ENCODE results near the gene PTPRE. TPM values are rescaled to one million over a fixed set of nuclear protein-coding genes. Genes with fewer than 3 reads are reported as not detected.

PTPRE gene
- total RNA-seq, 1 experiment from 2014 or later, result 0.70 TPM

- Mint-ChIP-seq H3K27ac (no peak overlapping the region), H3K27me3 (ENCODE audit: low read depth) (no peaks in the 10 kb centered on the region), H3K36me3 (ENCODE audit: insufficient read depth in 1 of 3, low read depth in 3 of 3) (no peaks in the 10 kb centered on the region), H3K4me1 (peaks cover 3 to 7% of the 10 kb centered on the region in 2 experiments; a peak in 3 of 4 replicates), H3K4me3 (no peak overlapping the region), H3K9me3 (no peaks in the 10 kb centered on the region)
- no peak overlapping the region for H3T11ph ChIP-seq (ENCODE audit: low read length)
- H4K91ac ChIP-seq (ENCODE audit: insufficient read length, low read depth, low read length), result no peak overlapping the region
- no peak overlapping the region for H2AFZ ChIP-seq (ENCODE audit: low read length)
- H3K9ac ChIP-seq (ENCODE audit: extremely low read depth, insufficient read length, low read length), result no peak overlapping the region
- DNase-seq, result no peak
- no CpG with 5 or more reads among the region's 10 CpGs for WGBS (ENCODE audit: extremely low coverage, insufficient read length, low lambda C conversion rate)
- H3K23me2 ChIP-seq (ENCODE audit: insufficient read length, low read depth, low read length, poor library complexity, severe bottlenecking), result no peaks in the 10 kb centered on the region
- no peaks in the 10 kb centered on the region for H3K4me1 ChIP-seq (ENCODE audit: insufficient read depth, low read length)
- no peak overlapping the region for H2BK120ac ChIP-seq (ENCODE audit: low read depth, low read length, poor library complexity, severe bottlenecking)
- no peak overlapping the region for H2BK12ac ChIP-seq (ENCODE audit: insufficient read length, low read depth, low read length)
- TF ChIP-seq CTCF (conservative IDR thresholded peaks at IDR 0.05), result no peak
- H3K14ac ChIP-seq (ENCODE audit: insufficient read depth, low read length), result no peak overlapping the region
- H3K56ac ChIP-seq (ENCODE audit: insufficient read length, low read depth, low read length), result no peak overlapping the region
- H3K27me3 ChIP-seq (ENCODE audit: insufficient read depth, low read length), result no peaks in the 10 kb centered on the region
- no peak overlapping the region for H3K4ac ChIP-seq (ENCODE audit: low read depth, low read length)
- H3K23ac ChIP-seq (ENCODE audit: insufficient read length, low read depth, low read length), result no peak overlapping the region
- no peak overlapping the region for H2BK5ac ChIP-seq (ENCODE audit: insufficient read length, low read length)
- no peak overlapping the region for H4K5ac ChIP-seq (ENCODE audit: insufficient read length, low read depth, low read length)
- H2BK15ac ChIP-seq (ENCODE audit: low read depth, low read length), result no peak overlapping the region
- H3K79me2 ChIP-seq (ENCODE audit: insufficient read depth, low read length), result no peaks in the 10 kb centered on the region
- no peak overlapping the region for H2BK20ac ChIP-seq (ENCODE audit: low read depth, low read length, poor library complexity, severe bottlenecking)
- H3K27ac ChIP-seq (ENCODE audit: insufficient read length, low read depth, low read length), result no peak overlapping the region
- no peaks in the 10 kb centered on the region for H3K9me3 ChIP-seq (ENCODE audit: control insufficient read depth, low read depth, low read length)
- H3K18ac ChIP-seq (ENCODE audit: insufficient read length, low read depth, low read length), result no peak overlapping the region
- no peaks in the 10 kb centered on the region for H4K20me1 ChIP-seq (ENCODE audit: control insufficient read depth, insufficient read depth, insufficient read length)
- no peak overlapping the region for H4K8ac ChIP-seq (replicated peaks; ENCODE audit: insufficient read length, low read depth, low read length)
- no peak overlapping the region for H3K4me2 ChIP-seq (ENCODE audit: insufficient read depth, insufficient read length, low read length)
- H2AK5ac ChIP-seq (ENCODE audit: insufficient read length, low read length), result no peak overlapping the region
- no peaks in the 10 kb centered on the region for H3K79me1 ChIP-seq (ENCODE audit: insufficient read depth, low read depth, low read length, poor library complexity, severe bottlenecking)
These were observed 23.4 kb upstream of the PTPRE start for GRCh38 chr10:127883516-127883915.

Measured in H9 (cell line).